ENCODE results near the gene CPN2. TPM values are rescaled to one million over a fixed set of nuclear protein-coding genes. Genes with fewer than 3 reads are reported as not detected.

CPN2 gene
- total and polyA plus RNA-seq, 2 of the 13 experiments (the other 11 are each of a cell fraction or from before 2014, with no cell fraction given), result 26.7 to 27.7 TPM

GRCh38 chr3:194323785-194324735 is 27.1 kb downstream of the CPN2 start (continued):
- TF ChIP-seq ZBTB4 (CRISPR knock-in tag; IDR thresholded peaks at IDR 0.05; ENCODE audit: borderline replicate concordance), result no peak
- TF ChIP-seq ZNF547 (CRISPR knock-in tag; IDR thresholded peaks at IDR 0.05), result no peak
- TF ChIP-seq ARID5B (CRISPR knock-in tag; IDR thresholded peaks at IDR 0.05), result no peak; the same call in 1 of the 2 replicates
- TF ChIP-seq CBFB (CRISPR knock-in tag; IDR thresholded peaks at IDR 0.05), result peak; percentile 35; the same call in 1 of the 2 replicates
- no peak for TF ChIP-seq SMAD1 (CRISPR knock-in tag; IDR thresholded peaks at IDR 0.05; ENCODE audit: borderline replicate concordance, low read depth)
- no peak for TF ChIP-seq PHB2 (IDR thresholded peaks at IDR 0.05; ENCODE audit: partially characterized antibody)
- TF ChIP-seq, protein P1, sequence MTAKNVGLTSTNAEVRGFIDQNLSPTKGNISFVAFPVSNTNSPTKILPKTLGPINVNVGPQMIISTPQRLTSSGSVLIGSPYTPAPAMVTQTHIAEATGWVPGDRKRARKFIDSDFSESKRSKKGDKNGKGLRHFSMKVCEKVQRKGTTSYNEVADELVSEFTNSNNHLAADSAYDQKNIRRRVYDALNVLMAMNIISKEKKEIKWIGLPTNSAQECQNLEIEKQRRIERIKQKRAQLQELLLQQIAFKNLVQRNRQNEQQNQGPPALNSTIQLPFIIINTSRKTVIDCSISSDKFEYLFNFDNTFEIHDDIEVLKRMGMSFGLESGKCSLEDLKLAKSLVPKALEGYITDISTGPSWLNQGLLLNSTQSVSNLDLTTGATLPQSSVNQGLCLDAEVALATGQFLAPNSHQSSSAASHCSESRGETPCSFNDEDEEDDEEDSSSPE (CRISPR knock-in tag; IDR thresholded peaks at IDR 0.05), result no peak
- 0 out of 2 replicates have a peak, but pooled peaks have one; percentile 37 for TF ChIP-seq HDAC2 (CRISPR knock-in tag; IDR thresholded peaks at IDR 0.05)
- TF ChIP-seq, protein P2, sequence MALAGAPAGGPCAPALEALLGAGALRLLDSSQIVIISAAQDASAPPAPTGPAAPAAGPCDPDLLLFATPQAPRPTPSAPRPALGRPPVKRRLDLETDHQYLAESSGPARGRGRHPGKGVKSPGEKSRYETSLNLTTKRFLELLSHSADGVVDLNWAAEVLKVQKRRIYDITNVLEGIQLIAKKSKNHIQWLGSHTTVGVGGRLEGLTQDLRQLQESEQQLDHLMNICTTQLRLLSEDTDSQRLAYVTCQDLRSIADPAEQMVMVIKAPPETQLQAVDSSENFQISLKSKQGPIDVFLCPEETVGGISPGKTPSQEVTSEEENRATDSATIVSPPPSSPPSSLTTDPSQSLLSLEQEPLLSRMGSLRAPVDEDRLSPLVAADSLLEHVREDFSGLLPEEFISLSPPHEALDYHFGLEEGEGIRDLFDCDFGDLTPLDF (CRISPR knock-in tag; IDR thresholded peaks at IDR 0.05), result no peak
- no peak for TF ChIP-seq ZBTB10 (CRISPR knock-in tag; IDR thresholded peaks at IDR 0.05; ENCODE audit: borderline replicate concordance)
- TF ChIP-seq HNF1B (CRISPR knock-in tag; IDR thresholded peaks at IDR 0.05), result no peak
- TF ChIP-seq ELF1 (CRISPR knock-in tag; IDR thresholded peaks at IDR 0.05), result no peak
- TF ChIP-seq ZSCAN20 (CRISPR knock-in tag; IDR thresholded peaks at IDR 0.05; ENCODE audit: borderline replicate concordance), result no peak
